HCT116 (cell line): ENCODE data around the gene LTBP1. TPM values are rescaled to one million over a fixed set of nuclear protein-coding genes. Genes with fewer than 3 reads are reported as not detected.

Experiments
- ATAC-seq: fragments of 200-7000 bp; cut with Tn5 transposase; 2 replicates; pipeline ENCODE4 v1.9.1; 2020; ENCODE audit warnings: mild to moderate bottlenecking, moderate library complexity
- BruUV-seq: library from RNA; stranded (reverse); fragments of 400-500 nt; replicated peaks from 2 replicates; lab custom pipeline; 2021; lab: Mats Ljungman, UMichigan
- CTCF ChIA-PET: fragments of 300-600 bp; sonication (Branson Sonifier 250); formaldehyde crosslinking; loops from one replicate; lab custom pipeline; 2021; ENCODE audit warnings: antibody characterized with exemption; lab: Charles Lee
- POLR2A ChIA-PET: fragments of 300-600, 350-600 bp; sonication (Branson Sonifier 250); formaldehyde crosslinking; loops from one replicate; lab custom pipeline; 2021; ENCODE audit warnings: antibody characterized with exemption; lab: Charles Lee
- RAD21 ChIA-PET, 2 experiments: fragments of 300-600 bp; sonication (Branson Sonifier 250); formaldehyde crosslinking; loops; one replicate each; lab custom pipeline; 2023; ENCODE audit warnings: low total read pairs in 2 of 2; ENCODE audit not compliant: uncharacterized antibody in 2 of 2, unreplicated experiment in 2 of 2, low non-redundant PET in 1 of 2; lab: Charles Lee
- DNase-seq: peaks from one replicate; pipeline ENCODE4 v3.0.0-alpha.2; 2010; ENCODE audit warnings: low read depth, low spot score
- H2AFZ ChIP-seq: fragments of 200-600 bp; shearing (Covaris generic), sonication (generic); 2 replicates; pipeline ENCODE4 v1.6.1; 2017; ENCODE audit warnings: low read depth, mixed run types, mixed read lengths, antibody characterized with exemption, low read length; ENCODE audit not compliant: poor library complexity, severe bottlenecking
- H3K27ac ChIP-seq: 2 replicates; pipeline ENCODE4 v1.5.1; 2012; ENCODE audit warnings: low read depth, low read length
- H3K27me3 ChIP-seq: fragments of 200-600 bp; sonication (generic); 2 replicates; pipeline ENCODE4 v1.6.1; 2016; ENCODE audit warnings: mixed run types, low read length, mixed read lengths; ENCODE audit not compliant: insufficient read depth
- H3K36me3 ChIP-seq, 2 experiments: fragments of 200-500 bp in 1 of 2; fragments of 200-600 bp in 1 of 2; sonication (Bioruptor generic) in 1 of 2; sonication (generic) in 1 of 2; 2 replicates each; pipeline versions ENCODE4 v1.5.1 to v1.6.1; 2014 to 2016; ENCODE audit warnings: low read length in 2 of 2, inconsistent platforms in 1 of 2, mixed read lengths in 1 of 2, mixed run types in 1 of 2; ENCODE audit not compliant: insufficient read depth in 2 of 2, control insufficient read depth in 1 of 2
- H3K4me1 ChIP-seq, 2 experiments: fragments of 200-600 bp in 1 of 2; sonication (generic) in 1 of 2; 2 replicates each; pipeline versions ENCODE4 v1.5.1 to v1.6.1; 2012 to 2017; ENCODE audit warnings: low read length in 2 of 2, inconsistent platforms in 1 of 2, mild to moderate bottlenecking in 1 of 2, mixed read lengths in 1 of 2, mixed run types in 1 of 2, moderate library complexity in 1 of 2; ENCODE audit not compliant: insufficient read depth in 2 of 2, control insufficient read depth in 1 of 2
- H3K4me2 ChIP-seq: fragments of 200-600 bp; sonication (generic); 2 replicates; pipeline ENCODE4 v1.6.1; 2017; ENCODE audit warnings: mixed run types, low read length, mixed read lengths
- H3K4me3 ChIP-seq, 2 experiments: fragments of 200-600 bp in 1 of 2; sonication (generic) in 1 of 2; replicated peaks in 1 of 2; 2 replicates each; pipeline ENCODE4 v1.5.1; 2011 to 2016; ENCODE audit warnings: low read length in 2 of 2, control low read depth in 1 of 2, low read depth in 1 of 2, mild to moderate bottlenecking in 1 of 2, mixed read lengths in 1 of 2, mixed run types in 1 of 2
- H3K79me2 ChIP-seq: fragments of 200-600 bp; sonication (generic); 2 replicates; pipeline ENCODE4 v1.6.1; 2017; ENCODE audit warnings: mild to moderate bottlenecking, mixed run types, low read length, moderate library complexity, mixed read lengths; ENCODE audit not compliant: insufficient read depth
- H3K9ac ChIP-seq: fragments of 200-600 bp; sonication (generic); 2 replicates; pipeline ENCODE4 v1.6.1; 2016; ENCODE audit warnings: low read length, mixed read lengths
- H3K9me2 ChIP-seq: fragments of 200-600 bp; sonication (generic), shearing (Covaris generic); 2 replicates; pipeline ENCODE4 v1.6.1; 2017; ENCODE audit warnings: mixed run types, mild to moderate bottlenecking, moderate library complexity; ENCODE audit not compliant: insufficient read depth
- H3K9me3 ChIP-seq, 2 experiments: fragments of 200-500 bp in 1 of 2; fragments of 200-600 bp in 1 of 2; sonication (Bioruptor generic) in 1 of 2; sonication (generic) in 1 of 2; 2 replicates each; pipeline ENCODE4 v1.6.1; 2014 to 2017; ENCODE audit warnings: low read length in 2 of 2, mixed read lengths in 2 of 2, inconsistent platforms in 1 of 2, low read depth in 1 of 2, mild to moderate bottlenecking in 1 of 2, mixed run types in 1 of 2, moderate library complexity in 1 of 2; ENCODE audit not compliant: control insufficient read depth in 1 of 2, insufficient read depth in 1 of 2
- H4K20me1 ChIP-seq: fragments of 200-600 bp; sonication (generic), shearing (Covaris generic); 2 replicates; pipeline ENCODE4 v1.6.1; 2017; ENCODE audit warnings: mixed run types, mild to moderate bottlenecking, moderate library complexity; ENCODE audit not compliant: insufficient read depth
- CEBPB ChIP-seq: IDR thresholded peaks from 2 replicates; pipeline ENCODE4 v1.6.1; 2012; ENCODE audit warnings: low read depth
- EGR1 ChIP-seq: IDR thresholded peaks from 2 replicates; pipeline ENCODE4 v1.6.1; 2012; ENCODE audit warnings: low read depth
- EZH2 ChIP-seq: fragments of 200-600 bp; sonication (generic); IDR thresholded peaks from 2 replicates; pipeline ENCODE4 v1.6.1; 2017; ENCODE audit warnings: antibody characterized with exemption, mixed run types
- FOSL1 ChIP-seq: IDR thresholded peaks from 2 replicates; pipeline ENCODE4 v1.6.1; 2012; ENCODE audit warnings: low read depth
- POLR2A ChIP-seq: IDR thresholded peaks from 2 replicates; pipeline ENCODE4 v1.7.0; 2011; ENCODE audit warnings: borderline replicate concordance; ENCODE audit not compliant: insufficient read depth, insufficient read length; ENCODE audit errors: extremely low read depth
- POLR2AphosphoS5 ChIP-seq: IDR thresholded peaks from 2 replicates; pipeline ENCODE4 v1.6.1; 2011; ENCODE audit warnings: mild to moderate bottlenecking, low read depth, low read length, moderate library complexity
- SIN3A ChIP-seq: IDR thresholded peaks from 2 replicates; pipeline ENCODE4 v1.6.1; 2012; ENCODE audit warnings: low read depth
- SP1 ChIP-seq: IDR thresholded peaks from 2 replicates; pipeline ENCODE4 v1.6.1; 2012; ENCODE audit warnings: low read depth
- SRF ChIP-seq: IDR thresholded peaks from 2 replicates; pipeline ENCODE4 v1.6.1; 2012; ENCODE audit warnings: low read depth
- ZFX ChIP-seq: fragments of 450-650 bp; IDR thresholded peaks from 2 replicates; pipeline ENCODE4 v1.6.1; 2017
- ZNF274 ChIP-seq: fragments of 200-500 bp; sonication (Bioruptor generic); IDR thresholded peaks from 2 replicates; pipeline ENCODE4 v1.6.1; 2014; ENCODE audit warnings: mild to moderate bottlenecking, low read depth, low read length, inconsistent platforms
- intact Hi-C: fragments of 100-400 bp; cut with micrococcal nuclease; formaldehyde crosslinking; loops from 2 replicates; pipeline ENCODE4 v1.10.0; 2022
- total RNA-seq: library from RNA; stranded (reverse); gene quantifications from one replicate; pipeline ENCODE4 v1.2.1, GENCODE V29; 2021; ENCODE audit not compliant: unreplicated experiment
- TF ChIP-seq, protein P1 (sequence below), 3 experiments: fragments of 200-600 bp in 1 of 3; sonication (generic) in 1 of 3; IDR thresholded peaks in 2 of 3; conservative IDR thresholded peaks in 1 of 3; 2 replicates each; pipeline ENCODE4 v1.5.1; 2012 to 2017; ENCODE audit warnings: low read depth in 2 of 3, low read length in 2 of 3, antibody characterized with exemption in 1 of 3, borderline replicate concordance in 1 of 3, control low read depth in 1 of 3, mild to moderate bottlenecking in 1 of 3, mixed read lengths in 1 of 3, mixed run types in 1 of 3, moderate library complexity in 1 of 3; ENCODE audit not compliant: insufficient read depth in 1 of 3
- TF ChIP-seq, protein P2 (sequence below): IDR thresholded peaks from 2 replicates; pipeline ENCODE4 v1.6.1; 2012

The LTBP1 gene
- total RNA-seq, 1 experiment from 2014 or later = 5.1 TPM

DNA sequence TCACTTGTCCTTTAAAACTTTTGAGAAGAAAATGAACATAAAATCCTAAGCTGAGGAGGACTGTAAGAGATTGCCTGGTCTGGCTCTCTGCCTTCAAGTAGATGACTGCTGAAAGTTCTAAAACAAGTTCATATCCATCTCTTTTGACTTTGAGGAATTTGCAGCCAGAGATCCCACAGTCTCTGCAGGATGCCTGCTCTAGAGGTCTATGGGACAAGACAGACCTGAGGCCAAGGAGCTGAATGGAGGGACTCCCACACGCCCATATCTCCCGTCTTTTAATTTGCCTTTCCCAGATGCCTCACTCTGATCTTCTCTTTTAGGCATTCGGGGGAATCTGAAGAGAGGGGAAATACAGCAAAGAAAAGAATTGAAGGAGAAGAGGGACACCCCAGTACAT, 273.8 kb downstream of the LTBP1 start:
- Histone ChIP-seq H3K4me3 (no peak overlapping the region), H3K27ac (no peak overlapping the region), H3K79me2 (no peaks in the 10 kb centered on the region), H3K27me3 (no peaks in the 10 kb centered on the region), H3K9me3 (no peaks in the 10 kb centered on the region), H3K36me3 (no peaks in the 10 kb centered on the region), H3K9ac (no peak overlapping the region), H3K4me1 (no peaks in the 10 kb centered on the region), H3K9me2 (no peaks in the 10 kb centered on the region), H4K20me1 (no peaks in the 10 kb centered on the region), H2AFZ (no peak overlapping the region), H3K4me2 (no peak overlapping the region)
- ChIA-PET RAD21 (no interaction called here), POLR2A (no interaction called here), CTCF (no interaction called here)
- ATAC-seq (no peak), DNase-seq (no peak)
- TF ChIP-seq ZFX = no peak
- no peak for TF ChIP-seq SP1
- BruUV-seq = no TSS peak
- intact Hi-C loops = no loop called here

DNA sequence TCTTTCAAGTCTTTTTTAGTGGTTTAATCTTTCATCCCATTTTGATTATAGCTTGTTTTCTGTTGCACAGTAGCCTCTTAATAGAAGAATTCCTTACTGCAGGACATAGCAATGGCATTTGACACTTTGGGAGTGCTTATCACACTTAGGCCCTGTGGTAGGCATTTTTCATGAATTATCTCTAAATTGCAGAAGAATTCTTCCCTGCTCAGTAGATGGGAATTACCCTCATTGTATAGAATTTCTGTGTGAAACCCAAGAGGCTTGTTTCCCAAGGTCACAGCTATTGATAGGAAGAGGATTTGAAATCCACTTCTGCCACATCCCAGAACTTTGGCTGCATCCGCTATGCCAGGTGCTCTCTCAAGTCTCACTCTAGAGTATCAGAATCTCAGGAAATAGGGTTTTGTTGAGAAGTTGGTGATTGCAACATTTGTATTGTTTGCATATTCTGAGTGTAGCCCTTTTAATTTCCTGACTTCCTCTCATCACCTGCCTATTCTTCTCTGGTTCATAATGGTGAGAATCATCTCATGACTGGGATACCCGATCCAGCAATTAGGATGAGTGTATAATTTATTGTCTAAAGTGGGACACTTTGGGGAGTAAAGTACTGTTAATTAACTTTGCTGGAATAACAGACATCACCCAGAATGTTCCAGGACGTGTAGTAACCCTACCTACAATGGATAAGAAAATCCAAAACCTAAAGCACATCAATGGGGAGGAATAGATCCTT, 274.5 kb downstream of the LTBP1 start:
- H3K36me3 ChIP-seq = no peaks in the 10 kb centered on the region
- intact Hi-C loops = no loop called here
- ATAC-seq (no peak), DNase-seq (no peak)
- H3K9me3 ChIP-seq = no peaks in the 10 kb centered on the region
- no peak overlapping the region for H3K27ac ChIP-seq
- no peaks in the 10 kb centered on the region for H3K9me2 ChIP-seq
- no peaks in the 10 kb centered on the region for H4K20me1 ChIP-seq
- H3K4me1 ChIP-seq = no peaks in the 10 kb centered on the region
- RAD21 ChIA-PET = no interaction called here
- H3K9ac ChIP-seq = no peak overlapping the region
- H3K27me3 ChIP-seq = no peaks in the 10 kb centered on the region
- no TSS peak for BruUV-seq
- no peak overlapping the region for H3K4me3 ChIP-seq
- no peaks in the 10 kb centered on the region for H3K79me2 ChIP-seq
- TF ChIP-seq, protein P1, sequence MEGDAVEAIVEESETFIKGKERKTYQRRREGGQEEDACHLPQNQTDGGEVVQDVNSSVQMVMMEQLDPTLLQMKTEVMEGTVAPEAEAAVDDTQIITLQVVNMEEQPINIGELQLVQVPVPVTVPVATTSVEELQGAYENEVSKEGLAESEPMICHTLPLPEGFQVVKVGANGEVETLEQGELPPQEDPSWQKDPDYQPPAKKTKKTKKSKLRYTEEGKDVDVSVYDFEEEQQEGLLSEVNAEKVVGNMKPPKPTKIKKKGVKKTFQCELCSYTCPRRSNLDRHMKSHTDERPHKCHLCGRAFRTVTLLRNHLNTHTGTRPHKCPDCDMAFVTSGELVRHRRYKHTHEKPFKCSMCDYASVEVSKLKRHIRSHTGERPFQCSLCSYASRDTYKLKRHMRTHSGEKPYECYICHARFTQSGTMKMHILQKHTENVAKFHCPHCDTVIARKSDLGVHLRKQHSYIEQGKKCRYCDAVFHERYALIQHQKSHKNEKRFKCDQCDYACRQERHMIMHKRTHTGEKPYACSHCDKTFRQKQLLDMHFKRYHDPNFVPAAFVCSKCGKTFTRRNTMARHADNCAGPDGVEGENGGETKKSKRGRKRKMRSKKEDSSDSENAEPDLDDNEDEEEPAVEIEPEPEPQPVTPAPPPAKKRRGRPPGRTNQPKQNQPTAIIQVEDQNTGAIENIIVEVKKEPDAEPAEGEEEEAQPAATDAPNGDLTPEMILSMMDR (IDR thresholded peaks at IDR 0.05 in 2 of 3, conservative IDR thresholded peaks at IDR 0.05 in 1 of 3; ENCODE audit: borderline replicate concordance in 1 of 3, insufficient read depth in 1 of 3, low read depth in 2 of 3, low read length in 2 of 3) = no peak
- no peak for TF ChIP-seq CEBPB
- TF ChIP-seq SIN3A = no peak
- TF ChIP-seq, protein P2, sequence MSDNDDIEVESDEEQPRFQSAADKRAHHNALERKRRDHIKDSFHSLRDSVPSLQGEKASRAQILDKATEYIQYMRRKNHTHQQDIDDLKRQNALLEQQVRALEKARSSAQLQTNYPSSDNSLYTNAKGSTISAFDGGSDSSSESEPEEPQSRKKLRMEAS = no peak
- no peak for TF ChIP-seq ZFX
- no peak for TF ChIP-seq SRF
- no peak for TF ChIP-seq FOSL1
- no peak for TF ChIP-seq ZNF274
- no peak for TF ChIP-seq EZH2
- no peak for TF ChIP-seq POLR2A
- TF ChIP-seq EGR1 = no peak
- TF ChIP-seq POLR2AphosphoS5 = no peak
- POLR2A ChIA-PET = no interaction called here
- H2AFZ ChIP-seq = no peak overlapping the region
- CTCF ChIA-PET = no interaction called here
- H3K4me2 ChIP-seq = no peak overlapping the region
